ENCODE data around the gene RRBP1.
A peak's percentile ranks its signal among the peaks of the same experiment; 100 is the strongest.
"Not testable (repeated sequence)": the region's sequence is repeated elsewhere in the genome, so short reads cannot be mapped to it uniquely, and the experiment has no call there.

The RRBP1 gene

GRCh38 chr20:17661121-17661744 lies 20.8 kb downstream of the RRBP1 start:
- Histone ChIP-seq H3K9ac (ENCODE audit: low read length) (peak overlapping the region; percentile 1; the same call in 1 of the 2 replicates), H3K9me2 (ENCODE audit: low read depth, low read length) (no peaks in the 10 kb centered on the region), H2AFZ (ENCODE audit: low read length) (no peak overlapping the region), H3K27me3 (ENCODE audit: insufficient read depth, low read length) (no peaks in the 10 kb centered on the region), H3K27ac (ENCODE audit: low read depth, low read length, poor library complexity, severe bottlenecking) (peak overlapping the region; percentile 79), H3F3A (ENCODE audit: insufficient read depth, low read length) (no peaks in the 10 kb centered on the region), H3K4me2 (ENCODE audit: low read length) (peak overlapping the region; percentile 32; the same call in 1 of the 2 replicates), H3K4me3 (ENCODE audit: low read depth, low read length, poor library complexity, severe bottlenecking) (no peak overlapping the region), H3K4me1 (ENCODE audit: insufficient read depth, low read length, severe bottlenecking) (peaks cover 51% of the 10 kb centered on the region), H3K9me3 (ENCODE audit: low read length) (no peaks in the 10 kb centered on the region), H4K20me1 (ENCODE audit: insufficient read depth, low read length) (no peaks in the 10 kb centered on the region), H3K36me3 (ENCODE audit: insufficient read depth, low read length) (peaks cover 32% of the 10 kb centered on the region), H3K79me2 (ENCODE audit: insufficient read depth, low read length) (peaks cover 6% of the 10 kb centered on the region)
- TF ChIP-seq CTCF (IDR thresholded peaks at IDR 0.05; ENCODE audit: low read length) (no peak), EZH2 (IDR thresholded peaks at IDR 0.05; ENCODE audit: borderline replicate concordance, low read length) (no peak)

DNA sequence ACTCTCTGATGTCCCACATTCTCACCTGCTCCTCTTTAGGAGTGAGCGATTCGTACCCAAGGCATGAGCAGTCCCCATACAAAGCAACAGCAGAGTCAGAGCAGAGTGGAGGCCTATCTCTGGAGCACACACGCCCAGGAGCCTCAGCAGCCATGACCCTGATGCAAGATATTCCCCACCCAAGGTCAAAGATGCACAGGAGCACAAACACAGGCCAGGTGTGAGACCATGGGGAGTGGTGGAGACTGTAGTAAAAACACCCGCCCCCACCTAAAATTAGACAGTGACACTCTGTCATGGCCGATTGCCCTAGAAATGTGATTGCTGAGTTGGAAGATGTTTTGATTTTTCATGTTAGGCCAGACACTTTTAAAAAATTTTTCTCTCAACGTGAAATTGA lies 21.4 kb downstream of the RRBP1 start:
- H3K4me1 ChIP-seq (ENCODE audit: insufficient read depth, low read length, severe bottlenecking), result peaks cover 51% of the 10 kb centered on the region
- no peak overlapping the region for H2AFZ ChIP-seq (ENCODE audit: low read length)
- no peaks in the 10 kb centered on the region for H3K27me3 ChIP-seq (ENCODE audit: insufficient read depth, low read length)
- no peaks in the 10 kb centered on the region for H3F3A ChIP-seq (ENCODE audit: insufficient read depth, low read length)
- no peaks in the 10 kb centered on the region for H3K9me2 ChIP-seq (ENCODE audit: low read depth, low read length)
- H3K79me2 ChIP-seq (ENCODE audit: insufficient read depth, low read length), result peaks cover 6% of the 10 kb centered on the region
- H3K9me3 ChIP-seq (ENCODE audit: low read length), result no peaks in the 10 kb centered on the region
- peaks cover 37% of the 10 kb centered on the region for H3K36me3 ChIP-seq (ENCODE audit: insufficient read depth, low read length)
- H3K4me3 ChIP-seq (ENCODE audit: low read depth, low read length, poor library complexity, severe bottlenecking), result no peak overlapping the region
- peak overlapping the region; percentile 1; the same call in 1 of the 2 replicates for H3K9ac ChIP-seq (ENCODE audit: low read length)
- peak overlapping the region; percentile 79 for H3K27ac ChIP-seq (ENCODE audit: low read depth, low read length, poor library complexity, severe bottlenecking)
- H3K4me2 ChIP-seq (ENCODE audit: low read length), result peak overlapping the region; percentile 32; the same call in 1 of the 2 replicates
- TF ChIP-seq CTCF (IDR thresholded peaks at IDR 0.05; ENCODE audit: low read length) (no peak), EZH2 (IDR thresholded peaks at IDR 0.05; ENCODE audit: borderline replicate concordance, low read length) (no peak)
- H4K20me1 ChIP-seq (ENCODE audit: insufficient read depth, low read length), result no peaks in the 10 kb centered on the region

DNA sequence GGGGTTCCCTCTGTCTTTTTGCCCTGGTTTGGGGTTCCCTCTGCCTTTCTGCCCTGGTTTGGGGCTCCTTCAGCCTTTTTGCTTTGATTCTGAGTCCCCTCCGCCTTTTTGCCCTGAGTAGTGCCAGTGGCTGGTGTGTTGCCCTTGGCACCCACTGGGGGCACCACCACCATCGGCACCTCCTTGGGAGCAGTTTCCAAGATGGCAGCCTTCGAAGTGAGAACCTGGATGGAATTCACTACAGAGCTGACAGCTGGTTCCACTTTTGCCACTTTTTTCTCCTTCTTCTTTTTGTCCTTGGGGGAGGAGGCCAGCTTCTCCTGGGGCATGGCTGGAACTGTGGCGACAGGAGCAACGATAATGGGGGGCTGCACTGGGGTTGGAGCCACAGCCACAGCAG lies 22.2 kb downstream of the RRBP1 start:
- Histone ChIP-seq H3K36me3 (ENCODE audit: insufficient read depth, low read length) (peaks cover 37% of the 10 kb centered on the region), H3K9me2 (ENCODE audit: low read depth, low read length) (no peaks in the 10 kb centered on the region), H3K4me1 (ENCODE audit: insufficient read depth, low read length, severe bottlenecking) (peaks cover 46% of the 10 kb centered on the region), H4K20me1 (ENCODE audit: insufficient read depth, low read length) (no peaks in the 10 kb centered on the region), H3K4me3 (ENCODE audit: low read depth, low read length, poor library complexity, severe bottlenecking) (no peak overlapping the region), H3K79me2 (ENCODE audit: insufficient read depth, low read length) (peaks cover 6% of the 10 kb centered on the region), H3K9me3 (ENCODE audit: low read length) (no peaks in the 10 kb centered on the region), H3F3A (ENCODE audit: insufficient read depth, low read length) (no peaks in the 10 kb centered on the region), H3K4me2 (ENCODE audit: low read length) (no peak overlapping the region), H3K27ac (ENCODE audit: low read depth, low read length, poor library complexity, severe bottlenecking) (no peak overlapping the region), H2AFZ (ENCODE audit: low read length) (no peak overlapping the region), H3K27me3 (ENCODE audit: insufficient read depth, low read length) (no peaks in the 10 kb centered on the region), H3K9ac (ENCODE audit: low read length) (no peak overlapping the region)
- no peak for TF ChIP-seq EZH2 (IDR thresholded peaks at IDR 0.05; ENCODE audit: borderline replicate concordance, low read length)
- TF ChIP-seq CTCF (IDR thresholded peaks at IDR 0.05; ENCODE audit: low read length), result no peak

- H2AFZ ChIP-seq (ENCODE audit: low read length); H3K9me3 ChIP-seq (ENCODE audit: low read length); H3K4me2 ChIP-seq (ENCODE audit: low read length); H3K9ac ChIP-seq (ENCODE audit: low read length); H3K27ac ChIP-seq (ENCODE audit: low read depth, low read length, poor library complexity, severe bottlenecking); H3K9me2 ChIP-seq (ENCODE audit: low read depth, low read length); H3K79me2 ChIP-seq (ENCODE audit: insufficient read depth, low read length); H3K4me3 ChIP-seq (ENCODE audit: low read depth, low read length, poor library complexity, severe bottlenecking); H3F3A ChIP-seq (ENCODE audit: insufficient read depth, low read length); H3K27me3 ChIP-seq (ENCODE audit: insufficient read depth, low read length); H4K20me1 ChIP-seq (ENCODE audit: insufficient read depth, low read length): not testable (repeated sequence)
- peaks cover 39% of the 10 kb centered on the region for H3K36me3 ChIP-seq (ENCODE audit: insufficient read depth, low read length)
- peaks cover 41% of the 10 kb centered on the region for H3K4me1 ChIP-seq (ENCODE audit: insufficient read depth, low read length, severe bottlenecking)
These were observed 22.7 kb downstream of the RRBP1 start for GRCh38 chr20:17659344-17659743.

Data from OCI-LY1 (cell line).